ENCODE results near the gene ABLIM2.

Gene ABLIM2

DNA sequence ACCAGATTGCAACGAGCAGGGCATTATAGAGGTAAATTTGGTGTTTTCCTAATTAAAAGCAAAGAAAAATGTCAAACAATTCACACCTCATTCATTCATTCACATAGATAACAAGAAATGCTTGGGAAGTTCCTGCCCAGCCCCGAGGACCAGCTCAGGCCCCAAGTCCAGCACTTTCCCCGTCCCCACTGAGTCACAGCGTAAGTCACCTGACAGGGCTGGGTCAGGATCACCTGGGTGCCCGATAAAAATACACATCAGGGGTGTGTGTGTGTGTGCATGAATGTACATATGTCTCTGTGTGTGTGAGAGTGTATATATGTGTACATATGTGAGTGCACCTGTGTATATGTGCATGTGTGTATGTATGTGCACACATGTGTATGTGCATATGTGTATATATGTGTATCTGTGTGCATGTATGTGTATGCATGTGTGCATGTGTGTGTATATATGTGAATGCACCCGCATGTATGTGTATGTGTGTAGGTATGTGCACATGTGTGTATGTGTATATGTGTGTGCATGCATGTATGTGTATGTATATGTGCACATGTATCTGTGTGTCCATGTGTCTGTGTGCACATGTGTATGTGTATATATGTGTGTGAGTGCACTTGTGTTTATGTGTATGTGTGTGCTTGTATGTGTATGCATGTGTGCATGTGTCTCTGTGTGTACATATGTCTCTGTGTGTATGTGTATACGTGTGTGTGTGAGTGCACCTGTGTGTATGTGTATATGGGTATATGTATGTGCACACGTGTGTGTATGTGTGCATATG lies 21.9 kb upstream of the ABLIM2 start:
- Histone ChIP-seq H3K4me1 (ENCODE audit: insufficient read depth, low read length) (no peaks in the 10 kb centered on the region), H3K27ac (ENCODE audit: low read depth, low read length) (no peak overlapping the region)
- 84% methylated on average over 8 of the region's 8 CpGs for WGBS

DNA sequence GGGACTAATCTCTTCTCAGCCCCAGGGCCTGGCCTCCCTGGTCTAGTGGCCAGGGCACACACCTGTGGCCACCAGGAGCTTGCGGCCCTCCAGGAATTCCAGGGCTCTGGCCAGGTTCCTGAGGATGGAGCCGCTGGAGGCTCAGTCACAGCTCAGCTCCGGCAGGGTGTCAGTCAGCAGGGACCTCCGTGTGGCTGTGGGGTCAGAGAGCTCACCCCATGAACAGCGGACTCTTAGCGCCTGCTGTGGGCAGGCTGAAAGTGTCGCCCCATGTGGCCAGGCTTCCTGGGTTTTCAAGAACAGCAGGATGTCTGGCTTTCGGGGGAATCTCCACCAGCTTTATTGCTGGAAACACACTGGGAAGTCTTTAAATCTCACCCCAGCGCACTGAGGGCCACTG lies 21.2 kb upstream of the ABLIM2 start:
- H3K27me3 ChIP-seq (ENCODE audit: insufficient read depth, low read length): no peaks in the 10 kb centered on the region
- H3K9me3 ChIP-seq (ENCODE audit: insufficient read depth, low read depth, low read length): no peaks in the 10 kb centered on the region
- H3K4me3 ChIP-seq (ENCODE audit: low read length): no peak overlapping the region
- H3K9ac ChIP-seq (ENCODE audit: low read depth, low read length): no peak overlapping the region
- H3K36me3 ChIP-seq (ENCODE audit: insufficient read depth, low read length): no peaks in the 10 kb centered on the region
- no peaks in the 10 kb centered on the region for H3K4me1 ChIP-seq (ENCODE audit: insufficient read depth, low read length)
- 86% methylated on average over 9 of the region's 9 CpGs for WGBS
- H3K27ac ChIP-seq (ENCODE audit: low read depth, low read length): no peak overlapping the region

More for the DNA sequence above, 21.9 kb upstream of the ABLIM2 start:
- no peaks in the 10 kb centered on the region for H3K9me3 ChIP-seq (ENCODE audit: insufficient read depth, low read depth, low read length)
- no peaks in the 10 kb centered on the region for H3K27me3 ChIP-seq (ENCODE audit: insufficient read depth, low read length)
- H3K4me3 ChIP-seq (ENCODE audit: low read length): no peak overlapping the region
- no peak overlapping the region for H3K9ac ChIP-seq (ENCODE audit: low read depth, low read length)
- no peaks in the 10 kb centered on the region for H3K36me3 ChIP-seq (ENCODE audit: insufficient read depth, low read length)

DNA sequence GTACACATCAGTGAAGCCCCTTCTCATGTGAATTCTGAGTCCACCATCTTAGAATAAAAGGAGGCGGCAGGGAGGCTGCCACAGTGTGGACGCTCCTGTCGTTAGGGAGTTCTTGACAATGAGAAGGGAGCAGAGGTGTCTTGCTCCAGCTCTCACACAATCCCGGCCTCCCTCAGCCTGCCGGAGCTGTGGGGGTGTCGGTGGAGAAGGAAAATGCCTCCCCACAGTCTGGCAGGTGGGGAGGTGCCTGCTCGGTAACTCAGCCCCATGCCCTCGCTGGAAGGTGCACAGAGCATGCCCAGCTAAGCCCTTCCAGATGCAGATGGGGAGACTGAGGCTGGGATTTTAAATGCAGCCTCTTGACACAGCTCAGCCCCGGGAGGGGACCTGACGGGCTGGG lies 20.5 kb upstream of the ABLIM2 start:
- no peak overlapping the region for H3K9ac ChIP-seq (ENCODE audit: low read depth, low read length)
- WGBS: 81% methylated on average over 10 of the region's 10 CpGs

DNA sequence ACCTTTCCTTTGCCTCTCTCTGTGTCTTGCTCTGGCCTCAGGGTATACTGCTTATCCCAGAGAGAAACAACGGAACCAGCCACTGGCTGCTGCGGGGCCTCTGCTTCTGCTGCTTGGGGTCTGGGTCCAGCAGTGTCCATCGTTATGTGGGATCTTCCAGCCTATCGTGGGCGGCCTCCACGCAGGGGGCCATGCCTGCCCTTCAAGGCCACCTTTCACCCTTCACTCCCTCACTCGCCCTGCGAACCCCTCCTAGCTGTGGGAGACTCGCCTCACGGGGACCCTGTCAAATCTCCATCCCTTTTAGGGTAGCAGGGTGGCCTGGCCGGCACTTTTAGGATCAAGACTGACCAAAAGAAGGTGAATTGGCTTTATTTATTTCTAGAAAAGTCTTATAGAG lies 19.3 kb upstream of the ABLIM2 start:
- Histone ChIP-seq H3K9me3 (ENCODE audit: insufficient read depth, low read depth, low read length) (no peaks in the 10 kb centered on the region), H3K4me1 (ENCODE audit: insufficient read depth, low read length) (no peaks in the 10 kb centered on the region), H3K36me3 (ENCODE audit: insufficient read depth, low read length) (no peaks in the 10 kb centered on the region), H3K4me3 (ENCODE audit: low read length) (no peak overlapping the region), H3K27me3 (ENCODE audit: insufficient read depth, low read length) (no peaks in the 10 kb centered on the region), H3K27ac (ENCODE audit: low read depth, low read length) (no peak overlapping the region), H3K9ac (ENCODE audit: low read depth, low read length) (no peak overlapping the region)
- WGBS: 92% methylated on average over 11 of the region's 11 CpGs

More for the DNA sequence above, 20.5 kb upstream of the ABLIM2 start:
- Histone ChIP-seq H3K4me1 (ENCODE audit: insufficient read depth, low read length) (no peaks in the 10 kb centered on the region), H3K27ac (ENCODE audit: low read depth, low read length) (no peak overlapping the region), H3K9me3 (ENCODE audit: insufficient read depth, low read depth, low read length) (no peaks in the 10 kb centered on the region), H3K36me3 (ENCODE audit: insufficient read depth, low read length) (no peaks in the 10 kb centered on the region), H3K27me3 (ENCODE audit: insufficient read depth, low read length) (no peaks in the 10 kb centered on the region), H3K4me3 (ENCODE audit: low read length) (no peak overlapping the region)

DNA sequence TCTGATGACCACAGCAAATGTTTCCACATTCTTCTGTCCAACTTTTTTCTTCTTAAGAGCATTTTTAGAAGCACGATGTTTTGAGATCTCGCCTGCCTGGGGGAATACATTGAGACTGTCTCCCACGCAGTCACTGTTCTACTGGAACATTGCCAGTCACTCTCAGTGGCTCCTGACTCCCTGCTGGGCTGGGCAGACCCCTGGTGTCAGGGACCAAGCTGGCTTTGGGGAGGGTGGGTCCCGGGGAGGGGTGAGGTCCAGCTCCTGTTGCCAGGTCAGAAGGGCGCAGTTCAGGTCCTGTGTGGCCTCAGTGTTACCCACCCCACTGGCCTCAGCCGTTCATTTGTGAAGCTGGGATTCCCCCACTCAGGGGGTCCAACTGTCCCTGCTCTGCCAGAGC lies 18.9 kb upstream of the ABLIM2 start:
- no peak overlapping the region for H3K27ac ChIP-seq (ENCODE audit: low read depth, low read length)
- no peaks in the 10 kb centered on the region for H3K4me1 ChIP-seq (ENCODE audit: insufficient read depth, low read length)
- H3K4me3 ChIP-seq (ENCODE audit: low read length): no peak overlapping the region
- H3K27me3 ChIP-seq (ENCODE audit: insufficient read depth, low read length): no peaks in the 10 kb centered on the region
- H3K9me3 ChIP-seq (ENCODE audit: insufficient read depth, low read depth, low read length): no peaks in the 10 kb centered on the region
- WGBS: 96% methylated on average over 6 of the region's 6 CpGs
- H3K9ac ChIP-seq (ENCODE audit: low read depth, low read length): no peak overlapping the region
- H3K36me3 ChIP-seq (ENCODE audit: insufficient read depth, low read length): no peaks in the 10 kb centered on the region

DNA sequence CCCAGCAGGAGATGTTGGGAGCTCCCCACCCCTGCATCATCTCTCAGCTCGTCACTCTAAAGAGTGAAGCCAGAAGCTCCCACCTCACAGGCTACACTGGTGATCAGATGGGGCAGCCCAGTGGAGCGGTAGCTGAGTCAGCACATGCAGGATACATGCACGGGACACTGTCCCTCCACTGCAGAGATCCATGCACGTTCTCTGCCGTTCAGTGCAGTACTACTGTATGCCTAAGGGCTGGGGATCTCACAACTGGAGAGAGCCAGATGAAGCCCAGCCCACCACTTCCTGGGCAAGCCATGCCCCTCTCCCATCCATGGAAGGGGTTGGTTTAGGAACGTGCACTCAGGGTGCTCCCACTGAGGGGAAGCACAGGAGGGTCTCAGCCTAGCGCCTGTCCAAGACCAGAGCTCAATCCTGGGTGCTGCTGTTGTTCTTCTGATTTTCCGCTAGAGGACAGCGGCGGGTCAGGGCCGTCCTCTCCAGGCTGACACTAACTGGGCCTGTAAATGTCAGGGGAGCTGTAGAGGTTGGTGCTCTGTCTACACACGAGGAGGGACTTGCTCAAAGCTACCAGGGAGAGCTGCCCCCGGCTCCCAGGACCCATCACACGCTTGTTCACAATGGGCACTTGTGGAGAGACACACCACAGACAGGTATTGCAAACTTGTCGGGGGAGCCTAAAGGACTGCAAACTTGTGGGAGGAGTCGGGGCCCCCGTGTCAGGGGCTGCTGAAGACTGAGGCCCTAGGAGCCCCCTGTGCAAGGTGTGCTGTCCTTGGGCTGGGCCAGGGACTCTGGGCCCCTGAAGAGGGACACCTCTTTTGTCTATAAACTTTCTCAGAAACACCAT lies 18.2 kb upstream of the ABLIM2 start:
- H3K9me3 ChIP-seq (ENCODE audit: insufficient read depth, low read depth, low read length): no peaks in the 10 kb centered on the region
- no peak overlapping the region for H3K27ac ChIP-seq (ENCODE audit: low read depth, low read length)
- no peaks in the 10 kb centered on the region for H3K27me3 ChIP-seq (ENCODE audit: insufficient read depth, low read length)
- no peaks in the 10 kb centered on the region for H3K4me1 ChIP-seq (ENCODE audit: insufficient read depth, low read length)
- H3K9ac ChIP-seq (ENCODE audit: low read depth, low read length): no peak overlapping the region
- WGBS: 48% methylated on average over 17 of the region's 17 CpGs
- H3K36me3 ChIP-seq (ENCODE audit: insufficient read depth, low read length): no peaks in the 10 kb centered on the region
- H3K4me3 ChIP-seq (ENCODE audit: low read length): no peak overlapping the region

DNA sequence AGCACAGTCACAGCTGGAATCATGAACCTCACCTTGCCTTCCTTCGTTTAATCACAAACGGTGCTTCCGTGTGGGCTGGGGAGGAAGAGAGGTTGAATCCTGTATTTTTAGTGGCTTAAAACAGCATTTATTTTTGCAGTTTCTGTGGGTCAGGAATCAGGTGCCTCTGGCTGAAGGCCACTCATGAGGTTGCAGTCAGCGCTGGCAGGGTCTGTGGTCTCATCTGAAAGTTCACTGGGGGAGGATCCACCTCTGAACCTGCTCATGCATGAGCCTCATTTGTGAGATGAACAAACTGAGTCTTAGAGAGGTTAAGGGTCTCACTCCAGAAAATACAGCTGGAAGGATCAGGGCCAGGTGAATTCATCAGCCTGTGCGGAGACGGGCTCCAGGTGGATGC lies 17.1 kb upstream of the ABLIM2 start:
- H3K4me1 ChIP-seq (ENCODE audit: insufficient read depth, low read length): no peaks in the 10 kb centered on the region
- WGBS: 93% methylated on average over 6 of the region's 6 CpGs
- no peaks in the 10 kb centered on the region for H3K36me3 ChIP-seq (ENCODE audit: insufficient read depth, low read length)
- no peak overlapping the region for H3K9ac ChIP-seq (ENCODE audit: low read depth, low read length)
- no peak overlapping the region for H3K27ac ChIP-seq (ENCODE audit: low read depth, low read length)
- H3K9me3 ChIP-seq (ENCODE audit: insufficient read depth, low read depth, low read length): no peaks in the 10 kb centered on the region
- no peaks in the 10 kb centered on the region for H3K27me3 ChIP-seq (ENCODE audit: insufficient read depth, low read length)
- H3K4me3 ChIP-seq (ENCODE audit: low read length): no peak overlapping the region

DNA sequence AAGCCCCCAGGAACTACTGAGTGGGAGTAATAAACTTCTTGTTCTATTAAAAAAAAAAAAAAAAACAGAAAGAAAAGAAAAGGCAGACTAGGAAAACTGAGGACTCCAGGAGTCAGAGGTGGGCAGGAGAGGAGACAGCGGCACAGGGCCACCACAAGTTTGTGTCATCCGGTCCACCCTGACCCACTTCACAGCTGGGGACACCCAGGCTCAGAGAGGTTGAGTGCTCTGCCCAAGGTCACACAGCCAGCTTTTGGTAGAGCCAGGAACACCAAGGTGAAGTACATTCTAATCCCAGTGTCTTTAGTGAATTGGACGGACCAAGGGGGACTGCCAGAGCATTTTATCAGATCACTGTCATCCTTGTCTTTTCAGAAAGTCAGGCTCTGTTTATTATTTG lies 16.4 kb upstream of the ABLIM2 start:
- Histone ChIP-seq H3K27me3 (ENCODE audit: insufficient read depth, low read length) (no peaks in the 10 kb centered on the region), H3K4me3 (ENCODE audit: low read length) (no peak overlapping the region), H3K27ac (ENCODE audit: low read depth, low read length) (no peak overlapping the region), H3K36me3 (ENCODE audit: insufficient read depth, low read length) (no peaks in the 10 kb centered on the region), H3K9ac (ENCODE audit: low read depth, low read length) (no peak overlapping the region), H3K4me1 (ENCODE audit: insufficient read depth, low read length) (no peaks in the 10 kb centered on the region), H3K9me3 (ENCODE audit: insufficient read depth, low read depth, low read length) (no peaks in the 10 kb centered on the region)
- WGBS: 97% methylated on average over 3 of the region's 3 CpGs

DNA sequence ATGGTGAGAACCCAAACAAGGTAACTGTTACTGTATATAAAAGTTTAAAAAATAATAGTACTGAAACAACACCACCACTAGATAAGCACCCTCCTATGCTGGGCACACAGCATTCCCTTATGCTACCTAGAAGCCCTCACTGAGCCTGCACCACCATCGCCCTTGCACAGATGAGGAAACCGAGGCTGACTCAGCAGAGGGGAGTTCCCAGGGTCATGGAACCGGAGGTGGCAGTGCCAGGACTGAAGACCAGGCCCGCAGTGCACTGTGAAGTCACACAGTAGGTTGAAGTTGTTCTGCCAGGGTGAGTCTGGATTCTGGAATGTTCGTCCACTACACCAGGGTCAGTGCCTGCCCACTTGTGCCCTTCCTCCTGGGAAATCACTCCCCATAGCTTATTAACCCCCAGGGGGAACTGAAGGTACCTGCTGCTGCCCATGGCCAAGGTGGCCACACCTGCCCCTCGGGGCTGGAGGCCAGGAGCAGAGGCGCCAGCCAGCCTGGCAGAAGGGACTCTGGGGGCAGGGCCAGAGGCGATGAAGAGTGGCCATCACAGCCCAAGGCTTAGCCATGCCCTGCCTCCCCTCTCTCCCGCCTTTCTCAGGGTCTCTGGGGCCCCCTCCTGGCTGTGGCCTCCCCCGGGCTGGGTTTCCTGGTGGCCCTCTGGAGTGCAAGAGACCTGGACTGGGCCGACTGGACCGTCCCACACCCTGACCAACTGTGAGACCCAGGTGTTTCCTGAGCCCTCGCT lies 15.1 kb upstream of the ABLIM2 start:
- Histone ChIP-seq H3K27ac (ENCODE audit: low read depth, low read length) (no peak overlapping the region), H3K36me3 (ENCODE audit: insufficient read depth, low read length) (no peaks in the 10 kb centered on the region), H3K9me3 (ENCODE audit: insufficient read depth, low read depth, low read length) (peaks cover 3% of the 10 kb centered on the region), H3K4me1 (ENCODE audit: insufficient read depth, low read length) (no peaks in the 10 kb centered on the region), H3K9ac (ENCODE audit: low read depth, low read length) (no peak overlapping the region), H3K4me3 (ENCODE audit: low read length) (no peak overlapping the region), H3K27me3 (ENCODE audit: insufficient read depth, low read length) (no peaks in the 10 kb centered on the region)
- WGBS: 86% methylated on average over 13 of the region's 13 CpGs

DNA sequence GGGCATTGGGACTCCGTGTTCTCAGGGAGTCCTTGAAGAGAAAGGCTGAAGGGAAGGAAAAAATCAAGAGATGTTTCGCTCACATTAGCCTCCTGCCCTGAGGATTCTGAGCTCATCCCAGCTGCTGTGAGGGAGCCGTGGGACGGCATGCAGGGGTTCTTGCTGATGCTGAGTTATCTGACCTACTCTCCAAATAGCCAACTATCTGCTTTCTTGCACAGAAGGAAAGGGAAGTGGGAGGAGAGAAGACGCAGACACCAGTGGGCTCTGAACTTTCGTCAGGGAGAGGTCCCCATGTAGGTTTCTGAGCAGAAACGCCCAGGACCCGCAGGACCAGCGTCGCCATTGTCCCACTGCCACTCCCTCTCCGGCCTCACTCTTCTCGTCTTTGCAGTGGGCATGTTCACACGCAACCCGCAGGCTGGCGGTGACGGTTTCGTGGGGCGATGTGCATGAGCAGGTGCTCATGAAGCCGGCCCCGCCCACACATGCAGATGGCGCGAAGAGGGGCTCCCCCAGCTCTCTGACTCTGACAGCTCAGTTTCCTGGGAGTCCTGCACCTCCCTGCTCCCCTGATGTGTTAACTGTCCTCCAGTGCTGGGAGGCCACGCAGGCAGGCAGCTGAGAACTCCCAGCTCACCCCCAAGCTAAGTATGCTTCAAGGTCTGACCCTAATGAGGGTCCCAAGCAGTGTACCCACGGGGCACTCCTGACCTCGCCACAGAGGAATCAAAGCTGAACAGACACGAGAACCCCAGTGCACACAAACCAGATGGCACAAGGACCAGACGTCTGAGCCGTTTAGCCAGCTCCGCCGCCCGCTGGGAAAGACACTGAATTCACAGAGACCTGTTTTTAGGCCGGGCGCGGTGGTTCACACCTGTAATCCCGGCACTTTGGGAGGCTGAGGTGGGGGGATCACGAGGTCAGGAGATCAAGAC lies 13.6 kb upstream of the ABLIM2 start:
- Histone ChIP-seq H3K9me3 (ENCODE audit: insufficient read depth, low read depth, low read length) (peaks cover 11% of the 10 kb centered on the region), H3K36me3 (ENCODE audit: insufficient read depth, low read length) (no peaks in the 10 kb centered on the region), H3K27ac (ENCODE audit: low read depth, low read length) (no peak overlapping the region), H3K4me3 (ENCODE audit: low read length) (no peak overlapping the region), H3K27me3 (ENCODE audit: insufficient read depth, low read length) (no peaks in the 10 kb centered on the region), H3K9ac (ENCODE audit: low read depth, low read length) (no peak overlapping the region), H3K4me1 (ENCODE audit: insufficient read depth, low read length) (no peaks in the 10 kb centered on the region)
- WGBS: 89% methylated on average over 36 of the region's 36 CpGs
